GM15510 (cell line): Measurements from ENCODE around the gene TMEM88.

Source experiments
- POLR2A ChIP-seq: IDR thresholded peaks from 3 replicates; pipeline ENCODE4 v1.6.1; 2011; ENCODE audit warnings: borderline replicate concordance; ENCODE audit not compliant: insufficient read length; ENCODE audit errors: extremely low read depth

TMEM88 gene

GRCh38 chr17:7824021-7824924 lies 30.6 kb upstream of the TMEM88 start:
- TF ChIP-seq POLR2A = no peak

GRCh38 chr17:7825206-7825990 lies 29.5 kb upstream of the TMEM88 start:
- TF ChIP-seq POLR2A = no peak

GRCh38 chr17:7830616-7831015 lies 24.2 kb upstream of the TMEM88 start:
- TF ChIP-seq POLR2A = no peak

GRCh38 chr17:7831233-7831632 lies 23.6 kb upstream of the TMEM88 start:
- no peak for TF ChIP-seq POLR2A

- no peak for TF ChIP-seq POLR2A
Measured at GRCh38 chr17:7832431-7832830, 22.4 kb upstream of the TMEM88 start.

- no peak for TF ChIP-seq POLR2A
Measured at GRCh38 chr17:7833011-7833794, 21.7 kb upstream of the TMEM88 start.

- no peak for TF ChIP-seq POLR2A
Measured at GRCh38 chr17:7833795-7834541, 20.9 kb upstream of the TMEM88 start, which contains the start of gene KDM6B. Gene KDM6B, plus strand, starts transcription at chr17:7834217. Its CDS starts 11,338 bp downstream, at chr17:7845555.

- TF ChIP-seq POLR2A = no peak
Measured at GRCh38 chr17:7834542-7834956, 20.3 kb upstream of the TMEM88 start.

- TF ChIP-seq POLR2A = no peak
Measured at GRCh38 chr17:7834957-7835813, 19.7 kb upstream of the TMEM88 start.

- TF ChIP-seq POLR2A = peak; percentile 59
Measured at GRCh38 chr17:7835814-7836595, 18.9 kb upstream of the TMEM88 start.

GRCh38 chr17:7836596-7837407 lies 18.1 kb upstream of the TMEM88 start:
- no peak for TF ChIP-seq POLR2A
